BJ (cell line): ENCODE measurements around the gene LGALS3. TPM values are rescaled to one million over a fixed set of nuclear protein-coding genes. Genes with fewer than 3 reads are reported as not detected.

Source experiments
- CTCF ChIA-PET: fragments of 350-600 bp; formaldehyde crosslinking; extraction: SDS; loops from one replicate; lab custom pipeline; 2021; ENCODE audit warnings: antibody characterized with exemption, inconsistent platforms; lab: Yijun Ruan, JAX
- POLR2A ChIA-PET: fragments of 300-600 bp; sonication (Branson Sonifier 250); formaldehyde crosslinking; extraction: SDS; loops from one replicate; lab custom pipeline; 2021; ENCODE audit warnings: antibody characterized with exemption; lab: Charles Lee
- DNase-seq: peaks from one replicate; pipeline ENCODE4 v3.0.0-alpha.2; 2011; ENCODE audit warnings: low read depth
- H3K27me3 ChIP-seq: 2 replicates; pipeline ENCODE4 v1.6.0; 2011; ENCODE audit warnings: low read length; ENCODE audit not compliant: control insufficient read depth, insufficient read depth
- H3K36me3 ChIP-seq: 2 replicates; pipeline ENCODE4 v1.5.1; 2011; ENCODE audit warnings: low read length; ENCODE audit not compliant: control insufficient read depth, insufficient read depth
- H3K4me3 ChIP-seq: 2 replicates; pipeline ENCODE4 v1.5.1; 2011; ENCODE audit warnings: low read depth, mild to moderate bottlenecking, control low read depth, low read length
- CTCF ChIP-seq: IDR thresholded peaks from 2 replicates; pipeline ENCODE4 v1.5.1; 2011; ENCODE audit warnings: low read depth, mild to moderate bottlenecking, control low read depth, inconsistent platforms, low read length, moderate library complexity; ENCODE audit not compliant: insufficient read depth
- polyA plus RNA-seq: library from polyadenylated mRNA; depleted of rRNA; stranded (reverse); fragments of >200 nt; gene quantifications from 2 replicates; pipeline ENCODE4 v1.2.3, GENCODE V29; 2011

Gene LGALS3
- polyA plus RNA-seq, 1 experiment: 182 TPM

DNA sequence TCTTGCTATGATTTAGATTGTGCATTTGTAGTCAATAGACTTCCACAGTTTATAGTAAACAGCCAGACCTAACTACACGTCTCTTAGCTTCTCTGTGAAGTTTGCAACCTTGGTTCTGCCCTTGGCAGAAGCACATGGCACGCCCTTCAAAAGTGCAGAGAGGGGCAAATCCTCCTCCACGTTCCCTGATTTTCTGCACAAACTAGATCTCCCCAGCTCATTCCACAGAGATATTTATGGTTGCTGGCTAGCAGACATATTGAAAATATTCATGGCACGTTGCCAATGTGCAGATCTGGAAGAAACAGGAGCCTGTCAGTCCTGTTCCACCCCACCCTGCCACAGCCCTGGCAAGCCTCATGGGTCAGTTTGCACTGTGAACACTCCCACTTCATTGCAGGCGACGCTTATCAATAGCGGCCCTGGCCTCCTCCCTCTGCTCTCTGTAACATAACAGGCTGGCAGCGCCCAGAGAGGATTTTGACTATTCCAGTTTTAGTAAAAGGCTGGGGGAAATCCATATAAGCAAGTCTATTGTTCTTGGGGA is 6.5 kb upstream of the LGALS3 start:
- no peak for DNase-seq
- POLR2A ChIA-PET: interaction anchor here (0.6 kb wide), 1 partner anchor 14 kb away, joined by 3 read pairs; no protein-coding TSS in a partner anchor
- H3K4me3 ChIP-seq: no peak overlapping the region
- no peaks in the 10 kb centered on the region for H3K27me3 ChIP-seq
- no peak for TF ChIP-seq CTCF
- CTCF ChIA-PET: interaction anchor here (1.0 kb wide), 1 partner anchor 15 kb away, joined by 3 read pairs; no protein-coding TSS in a partner anchor
- no peaks in the 10 kb centered on the region for H3K36me3 ChIP-seq

DNA sequence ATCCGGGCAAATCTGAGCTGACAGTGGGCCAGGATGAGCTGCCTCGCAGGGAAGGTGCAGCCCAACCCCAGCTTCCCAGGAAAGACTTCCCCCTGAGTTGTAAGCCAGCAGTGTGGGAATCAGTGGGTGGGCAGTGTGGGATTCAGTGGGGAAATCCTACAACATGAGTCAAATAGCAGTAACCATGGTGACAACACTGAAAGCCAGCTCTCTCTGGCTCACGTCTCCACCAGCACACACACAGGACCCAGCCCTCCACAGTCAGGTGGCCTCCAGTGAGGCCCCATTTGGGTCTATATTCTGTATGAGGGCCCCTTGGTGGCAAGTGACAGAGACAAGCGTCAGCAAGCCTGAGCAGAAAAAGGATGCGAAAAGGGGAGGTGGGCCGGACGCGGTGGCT is 6.0 kb upstream of the LGALS3 start:
- TF ChIP-seq CTCF: no peak
- Histone ChIP-seq H3K36me3 (no peaks in the 10 kb centered on the region), H3K27me3 (no peaks in the 10 kb centered on the region), H3K4me3 (no peak overlapping the region)
- POLR2A ChIA-PET: interaction anchor here (0.6 kb wide), 1 partner anchor 15 kb away, joined by 3 read pairs; no protein-coding TSS in a partner anchor
- CTCF ChIA-PET: no interaction called here
- DNase-seq: peak; percentile 83

DNA sequence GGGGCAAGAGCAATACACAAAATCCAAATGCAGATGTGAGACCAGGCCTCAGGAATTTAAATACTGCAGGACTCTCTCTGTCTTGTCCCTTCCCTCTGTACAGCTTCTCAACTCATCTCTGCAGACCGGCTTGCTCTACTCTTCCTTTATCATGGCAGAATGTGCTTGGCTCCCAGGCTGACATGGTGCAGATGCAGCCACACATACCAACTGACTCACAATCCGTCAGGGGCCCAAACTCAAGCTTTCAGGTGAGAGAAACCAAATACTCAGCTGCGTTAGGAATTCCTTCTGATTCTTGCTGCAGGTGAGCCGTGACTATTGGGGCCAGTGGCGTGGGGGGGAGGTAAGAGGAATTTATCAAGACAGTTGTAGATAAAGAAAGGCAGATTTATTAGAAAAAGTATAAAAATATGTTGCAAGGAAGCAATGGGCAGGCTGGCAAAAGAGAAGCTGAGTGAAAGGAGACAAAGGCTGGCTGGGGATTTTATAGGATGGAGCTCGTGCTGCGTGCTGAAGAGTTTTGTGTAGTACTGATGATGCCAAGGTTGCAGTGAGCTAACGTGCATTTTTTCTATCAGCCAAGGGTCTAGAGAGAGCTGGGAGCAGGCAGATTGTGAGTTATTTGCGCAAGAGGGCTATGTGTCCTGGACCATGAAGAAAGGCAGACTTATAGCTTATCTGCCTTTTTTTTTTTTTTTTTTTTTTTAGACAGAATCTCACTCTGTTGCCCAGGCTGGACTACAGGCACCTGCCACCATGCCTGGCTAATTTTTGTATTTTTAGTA is 5.0 kb upstream of the LGALS3 start:
- H3K27me3 ChIP-seq: no peaks in the 10 kb centered on the region
- POLR2A ChIA-PET: interaction anchor here (0.7 kb wide), 1 partner anchor 21 kb away, joined by 4 read pairs; no protein-coding TSS in a partner anchor
- CTCF ChIA-PET: interaction anchor here (0.6 kb wide), 1 partner anchor 16 kb away, joined by 3 read pairs; no protein-coding TSS in a partner anchor
- no peak overlapping the region for H3K4me3 ChIP-seq
- TF ChIP-seq CTCF: no peak
- no peak for DNase-seq
- H3K36me3 ChIP-seq: no peaks in the 10 kb centered on the region

DNA sequence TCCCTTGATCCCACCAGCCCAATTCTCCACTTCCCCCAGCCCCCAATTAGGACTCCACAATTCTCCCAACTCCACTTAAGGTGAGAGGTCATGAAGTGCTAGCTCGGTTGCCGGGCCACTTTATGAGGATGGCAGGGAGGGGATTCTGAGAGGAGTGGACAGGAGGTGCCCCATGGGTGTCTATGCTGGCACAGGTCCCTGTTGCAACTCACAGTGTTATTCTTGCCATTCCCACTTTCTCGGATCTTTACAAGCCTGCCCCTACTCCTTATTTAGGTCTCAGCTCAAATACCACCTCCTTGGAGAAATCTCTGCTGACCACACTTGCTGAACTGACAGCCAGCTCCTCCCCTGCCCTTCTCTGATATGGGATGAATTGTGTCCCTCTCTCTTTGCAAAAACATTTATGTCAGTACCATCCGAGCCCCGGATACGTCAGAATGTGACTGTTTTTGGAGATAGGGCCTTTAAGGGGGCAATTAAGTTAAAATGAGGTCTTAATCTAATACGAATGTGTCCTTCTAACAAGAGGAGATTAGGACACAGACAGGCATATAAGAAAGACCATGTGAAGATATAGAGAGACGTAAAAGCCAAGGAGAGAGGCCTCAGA is 4.2 kb upstream of the LGALS3 start:
- H3K27me3 ChIP-seq: no peaks in the 10 kb centered on the region
- POLR2A ChIA-PET: interaction anchor here (0.7 kb wide), 1 partner anchor 22 kb away, joined by 4 read pairs; no protein-coding TSS in a partner anchor
- H3K4me3 ChIP-seq: no peak overlapping the region
- DNase-seq: no peak
- CTCF ChIA-PET: no interaction called here
- H3K36me3 ChIP-seq: no peaks in the 10 kb centered on the region
- no peak for TF ChIP-seq CTCF

DNA sequence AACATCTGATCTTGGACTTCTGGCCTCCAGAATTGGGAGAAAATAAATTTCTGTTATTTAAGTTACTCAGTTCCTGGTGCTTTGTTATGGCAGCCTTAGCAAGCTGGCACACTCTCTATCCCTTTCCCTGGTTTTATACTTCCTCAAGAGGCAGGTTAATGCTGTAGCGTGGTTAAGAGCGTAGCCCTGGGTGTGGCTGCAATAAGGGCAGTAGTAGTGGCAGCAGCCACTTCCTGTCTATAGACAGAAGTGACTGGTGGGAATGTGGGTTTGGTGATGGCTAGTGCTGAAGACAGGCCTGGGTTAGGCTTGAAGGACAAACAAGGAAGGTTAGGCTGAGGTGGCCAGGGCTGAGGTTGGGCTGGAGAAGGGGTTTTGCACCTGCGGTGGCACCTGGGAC is 3.6 kb upstream of the LGALS3 start:
- Histone ChIP-seq H3K27me3 (no peaks in the 10 kb centered on the region), H3K36me3 (no peaks in the 10 kb centered on the region), H3K4me3 (no peak overlapping the region)
- ChIA-PET POLR2A (no interaction called here), CTCF (interaction anchor here (0.6 kb wide), 1 partner anchor 26 kb away, joined by 3 read pairs; no protein-coding TSS in a partner anchor)
- DNase-seq: no peak
- no peak for TF ChIP-seq CTCF
